Adrenal gland (tissue), 12 donors: ENCODE data around the gene DLG4. TPM values are rescaled to one million over a fixed set of nuclear protein-coding genes. Genes with fewer than 3 reads are reported as not detected.

Experiments
- DNase-seq, 7 donors: peaks; one replicate each; pipeline ENCODE4 v3.0.0-alpha.2; 2019 to 2020
- H3K27ac ChIP-seq, 5 donors: fragments of 200-600 bp; sonication (generic) in 4 of 5; 1 replicate in 3 of 5; 2 replicates in 2 of 5; pipeline versions ENCODE4 v1.5.1 to v1.8.0; 2016 to 2020; ENCODE audit warnings: mild to moderate bottlenecking in 1 of 5
- H3K27me3 ChIP-seq: fragments of 200-600 bp; 2 replicates; pipeline ENCODE4 v1.8.0; 2021
- H3K36me3 ChIP-seq, 2 donors: fragments of 200-600 bp; replicated peaks in 1 of 2; 1 replicate in 1 of 2; 2 replicates in 1 of 2; pipeline versions ENCODE4 v1.5.1 to v1.8.0; 2018 to 2022
- H3K4me1 ChIP-seq, 2 donors: fragments of 200-600 bp; replicated peaks in 1 of 2; 1 replicate in 1 of 2; 2 replicates in 1 of 2; pipeline versions ENCODE4 v1.5.1 to v1.8.0; 2018 to 2021
- H3K4me3 ChIP-seq, 4 donors: fragments of 200-600 bp; sonication (generic) in 3 of 4; one replicate each; pipeline ENCODE4 v1.5.1; 2016 to 2018
- H3K9me3 ChIP-seq, 3 donors: fragments of 200-600 bp; sonication (generic) in 1 of 3; replicated peaks in 1 of 3; 1 replicate in 2 of 3; 2 replicates in 1 of 3; pipeline versions ENCODE4 v1.5.1 to v1.8.0; 2016 to 2021
- CTCF ChIP-seq, 6 experiments: fragments of 450-650 bp in 4 of 6; fragments of 200-600 bp in 2 of 6; sonication (generic) in 1 of 6; IDR thresholded peaks; 1 replicate in 5 of 6; 2 replicates in 1 of 6; pipeline versions ENCODE4 v1.5.1 to v1.8.0; 2016 to 2021; ENCODE audit warnings: antibody characterized with exemption in 6 of 6, mild to moderate bottlenecking in 2 of 6, moderate library complexity in 1 of 6
- POLR2A ChIP-seq, 2 donors: fragments of 450-650 bp; IDR thresholded peaks; one replicate each; pipeline ENCODE4 v1.6.1; 2017; ENCODE audit warnings: antibody characterized with exemption in 2 of 2, mild to moderate bottlenecking in 2 of 2, moderate library complexity in 1 of 2
- WGBS, 4 donors: extraction: QIAGEN DNeasy Blood & Tissue Kit in 2 of 4; methylation state at CpG; one replicate each; pipeline versions ENCODE4 v1.1.5 to v1.1.7; 2013 to 2017; 5-methylcytosine and 5-hydroxymethylcytosine counted together
- intact Hi-C, 2 donors: fragments of 100-400 bp; cut with DNase I; formaldehyde crosslinking; loops; one replicate each; pipeline versions ENCODE4 v1.14.1 to v1.15.0; 2022 to 2023
- polyA plus RNA-seq, 3 donors: library from polyadenylated mRNA; stranded (reverse); fragments of 200-250 nt in 2 of 3; fragments of 350-450 nt in 1 of 3; fragmentation: Illumina TruSeq in 1 of 3; extraction: RNeasy Lipid Tissue Mini Kit (QIAGEN cat#74804) in 1 of 3; gene quantifications; one replicate each; pipeline ENCODE4 v1.2.3, GENCODE V29; 2013 to 2014
- total RNA-seq, 9 donors: library from RNA; depleted of rRNA in 4 of 9; stranded (reverse); fragments of >200 nt in 4 of 9; fragments of 120-200 nt in 1 of 9; fragmentation: NEBNext Ultra II Directional in 1 of 9; extraction: Animal tissue kit (Norgen Biotek cat#: 25700) in 1 of 9; gene quantifications; one replicate each; pipeline versions ENCODE4 v1.1.0 to v1.2.4, GENCODE V29; 2013 to 2023
- donor health status: healthy with polysubstance abuse.
- donor health status: Bipolar disorder and iron deficiency.
- donor health status: DM: yes; HTN: yes; CAD: no.
- donor health status: DM: no; HTN: no; CAD: no.
- donor health status: DM: no; HTN: no; CAD: no.
- donor health status: DM: yes; HTN: yes; CAD: no.

DLG4 gene
- total and polyA plus RNA-seq, 12 donors = 14.1 to 172 (median 30.5) TPM

- no peak overlapping the region for H3K4me3 ChIP-seq
- TF ChIP-seq POLR2A (IDR thresholded peaks at IDR 0.05) (no peak), CTCF (IDR thresholded peaks at IDR 0.05) (no peak)
- peaks cover 0 to 28% of the 10 kb centered on the region in 2 donors for H3K36me3 ChIP-seq
- no peaks in the 10 kb centered on the region for H3K9me3 ChIP-seq
- peak in 1 of 7 donors; percentile 13 for DNase-seq
- H3K27me3 ChIP-seq = no peaks in the 10 kb centered on the region
- no peak overlapping the region for H3K27ac ChIP-seq
- peaks cover 0 to 9% of the 10 kb centered on the region in 2 donors for H3K4me1 ChIP-seq
- intact Hi-C loops = no loop called here
- whole genome bisulfite sequencing, 4 donors = 93 to 100% (median 97%) methylated on average over 9 to 16 of the region's 16 CpGs
Measured at GRCh38 chr17:7203391-7203790, 16.2 kb downstream of the DLG4 start.

DNA sequence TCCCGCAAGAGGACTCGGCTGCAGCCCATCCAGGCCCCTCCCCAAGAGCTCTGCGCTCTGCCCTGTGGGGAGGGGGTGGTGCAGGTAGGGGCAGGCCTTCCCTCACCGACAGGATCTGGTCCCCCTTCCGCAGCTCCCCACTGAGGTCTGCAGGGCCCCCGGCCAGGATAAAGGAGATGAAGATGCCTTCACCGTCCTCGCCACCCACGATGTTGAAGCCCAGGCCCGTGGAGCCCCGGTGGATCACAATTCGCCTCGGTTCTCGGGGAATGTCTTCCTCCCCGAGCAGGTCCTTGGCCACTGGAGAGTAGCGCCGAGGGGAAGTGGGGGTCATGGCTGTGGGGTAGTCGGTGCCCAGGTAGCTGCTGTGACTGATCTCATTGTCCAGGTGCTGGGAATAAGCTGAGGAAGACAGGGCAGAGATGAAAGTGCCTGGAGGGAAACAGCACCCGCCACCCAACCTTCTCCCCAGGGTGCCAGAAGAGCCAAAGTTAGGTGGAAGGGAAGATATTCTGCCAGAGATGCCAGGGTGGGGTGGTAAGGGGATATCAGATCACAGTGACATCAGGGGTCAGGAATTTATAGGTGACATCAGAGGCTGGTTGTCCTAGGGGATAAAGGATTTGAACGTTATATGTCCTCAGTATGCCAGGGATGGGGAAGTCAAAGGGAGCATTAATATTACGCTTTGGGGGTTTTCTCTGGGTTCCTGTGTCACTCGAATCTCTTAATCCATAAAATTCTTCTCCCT is 22.8 kb downstream of the DLG4 start:
- TF ChIP-seq POLR2A (IDR thresholded peaks at IDR 0.05) (no peak), CTCF (IDR thresholded peaks at IDR 0.05) (no peak)
- Histone ChIP-seq H3K27me3 (no peaks in the 10 kb centered on the region), H3K36me3 (peaks cover 0 to 57% of the 10 kb centered on the region in 2 donors), H3K27ac (no peak overlapping the region), H3K9me3 (no peaks in the 10 kb centered on the region), H3K4me1 (no peaks in the 10 kb centered on the region), H3K4me3 (no peak overlapping the region)
- DNase-seq = no peak
- intact Hi-C loops = no loop called here
- WGBS, 4 donors = 89 to 95% (median 91%) methylated on average over 12 to 22 of the region's 22 CpGs

GRCh38 chr17:7195971-7196370 is 23.7 kb downstream of the DLG4 start:
- WGBS, 4 donors = 77 to 89% (median 84%) methylated on average over 7 to 12 of the region's 12 CpGs
- H3K4me3 ChIP-seq = no peak overlapping the region
- H3K36me3 ChIP-seq = peaks cover 0 to 54% of the 10 kb centered on the region in 2 donors
- no peak overlapping the region for H3K27ac ChIP-seq
- no peaks in the 10 kb centered on the region for H3K27me3 ChIP-seq
- no peaks in the 10 kb centered on the region for H3K9me3 ChIP-seq
- DNase-seq = no peak
- TF ChIP-seq CTCF (IDR thresholded peaks at IDR 0.05) (no peak), POLR2A (IDR thresholded peaks at IDR 0.05) (no peak)
- intact Hi-C loops = no loop called here
- no peaks in the 10 kb centered on the region for H3K4me1 ChIP-seq

GRCh38 chr17:7192271-7192937 is 27.2 kb downstream of the DLG4 start:
- DNase-seq = no peak
- Histone ChIP-seq H3K36me3 (peaks cover 0 to 56% of the 10 kb centered on the region in 2 donors), H3K27me3 (no peaks in the 10 kb centered on the region), H3K27ac (no peak overlapping the region), H3K4me1 (no peaks in the 10 kb centered on the region), H3K9me3 (no peaks in the 10 kb centered on the region), H3K4me3 (no peak overlapping the region)
- no peak for TF ChIP-seq POLR2A (IDR thresholded peaks at IDR 0.05)
- 77 to 83% (median 79%) methylated on average over 12 of the region's 12 CpGs for WGBS, 4 donors
- intact Hi-C loops = no loop called here
